Measurements from ENCODE around the gene ADGRE3. TPM values are rescaled to one million over a fixed set of nuclear protein-coding genes. Genes with fewer than 3 reads are reported as not detected.

ADGRE3 gene
- total and polyA plus RNA-seq, 2 of the 8 experiments (the other 6 are each of a cell fraction or from before 2014, with no cell fraction given) = not detected

GRCh38 chr19:14700711-14701375 lies 26.2 kb upstream of the ADGRE3 start:
- Histone ChIP-seq H4K8ac (ENCODE audit: extremely low read depth, insufficient read depth, low read length) (no peak overlapping the region), H2BK5ac (ENCODE audit: low read depth, low read length) (no peak overlapping the region), H3K36me3 (ENCODE audit: control insufficient read depth in 2 of 4, insufficient read depth in 4 of 4, low read length in 3 of 4) (peaks cover 2 to 26% (median 8%) of the 10 kb centered on the region in 4 experiments; a peak in 5 of 8 replicates), H3K9me3 (ENCODE audit: insufficient read depth in 2 of 2, low read depth in 1 of 2, low read length in 1 of 2) (no peaks in the 10 kb centered on the region), H3K4ac (replicated peaks; ENCODE audit: insufficient read length, low read depth, low read length) (no peak overlapping the region), H3K14ac (ENCODE audit: insufficient read length) (no peak overlapping the region), H3K23ac (ENCODE audit: insufficient read length) (no peak overlapping the region), H2BK12ac (ENCODE audit: low read depth, low read length) (no peak overlapping the region), H3K4me3 (ENCODE audit: extremely low read depth in 1 of 4, insufficient read depth in 2 of 4, low read depth in 3 of 4, low read length in 4 of 4) (no peak overlapping the region), H3K9ac (replicated peaks in 1 of 4; ENCODE audit: extremely low read depth in 1 of 4, low read depth in 3 of 4, low read length in 3 of 4) (no peak overlapping the region), H2BK20ac (ENCODE audit: low read length) (no peak overlapping the region), H2AFZ (ENCODE audit: low read length) (no peak overlapping the region), H2BK15ac (ENCODE audit: low read length) (no peak overlapping the region), H3K23me2 (ENCODE audit: low read depth, low read length) (no peaks in the 10 kb centered on the region), H3K18ac (ENCODE audit: extremely low read depth, low read length) (no peak overlapping the region), H4K5ac (ENCODE audit: insufficient read length, low read depth, low read length) (no peak overlapping the region), H2AK5ac (ENCODE audit: low read depth, low read length) (no peak overlapping the region), H3K4me1 (replicated peaks in 1 of 4; ENCODE audit: control insufficient read depth in 3 of 4, insufficient read depth in 4 of 4, low read length in 3 of 4) (no peaks in the 10 kb centered on the region), H4K20me1 (replicated peaks in 1 of 2; ENCODE audit: control insufficient read depth in 1 of 2, insufficient read depth in 2 of 2, low read length in 2 of 2) (peaks cover 0 to 1% of the 10 kb centered on the region in 2 experiments), H3K27me3 (replicated peaks in 1 of 4; ENCODE audit: control insufficient read depth in 3 of 4, extremely low read depth in 1 of 4, insufficient read depth in 3 of 4, low read length in 3 of 4) (no peaks in the 10 kb centered on the region), H3K56ac (replicated peaks; ENCODE audit: insufficient read length, low read depth, low read length) (no peak overlapping the region), H4K91ac (replicated peaks; ENCODE audit: insufficient read length, low read length) (no peak overlapping the region), H3K79me2 (ENCODE audit: control insufficient read depth in 1 of 2, insufficient read depth in 2 of 2, low read length in 2 of 2) (no peaks in the 10 kb centered on the region), H3K27ac (ENCODE audit: low read depth, low read length) (no peak overlapping the region), H2BK120ac (replicated peaks; ENCODE audit: low read depth, low read length) (no peak overlapping the region), H3K79me1 (ENCODE audit: low read depth, low read length) (no peaks in the 10 kb centered on the region), H3K4me2 (ENCODE audit: insufficient read depth in 1 of 2, low read depth in 2 of 2, low read length in 2 of 2) (no peak overlapping the region)
- TF ChIP-seq TCF12 (IDR thresholded peaks at IDR 0.05; ENCODE audit: low read depth, low read length) (no peak), TAF1 (IDR thresholded peaks at IDR 0.05; ENCODE audit: low read depth, low read length) (no peak), ATF3 (IDR thresholded peaks at IDR 0.05; ENCODE audit: insufficient read depth, low read depth, low read length) (no peak), POLR2A (IDR thresholded peaks at IDR 0.05; ENCODE audit: control extremely low read depth in 1 of 2, low read depth in 2 of 2, low read length in 2 of 2) (no peak), SRF (IDR thresholded peaks at IDR 0.05; ENCODE audit: low read depth, low read length) (no peak), NRF1 (IDR thresholded peaks at IDR 0.05; ENCODE audit: low read depth, low read length) (no peak), POU5F1 (IDR thresholded peaks at IDR 0.05; ENCODE audit: low read depth, low read length) (no peak), TEAD4 (IDR thresholded peaks at IDR 0.05; ENCODE audit: low read depth, low read length) (no peak)
- ChIA-PET POLR2A (ENCODE audit: partially characterized antibody) (interaction anchor here (0.6 to 1.7 kb wide), 3 partner anchors 10 to 68 kb away, joined by 3 to 5 read pairs (median 3); partner anchors contain the start of gene ZNF333), CTCF (ENCODE audit: partially characterized antibody) (interaction anchor here (1.4 kb wide), 1 partner anchor 10 kb away, joined by 5 read pairs; the partner anchor contains the start of gene ZNF333)
- 87% methylated on average over 7 of the region's 9 CpGs; no CpG with 5 or more reads in 1 of the 2 experiments for WGBS, 2 experiments (ENCODE audit: extremely low coverage in 1 of 2, insufficient coverage in 1 of 2, insufficient read length in 1 of 2, insufficient replicate concordance in 2 of 2, low coverage in 1 of 2, low lambda C conversion rate in 2 of 2, missing lambda C conversion rate in 1 of 2)
- DNase-seq (ENCODE audit: low read depth in 1 of 2, low spot score in 2 of 2) = no peak
- FAIRE-seq = no peak
